ENCODE measurements around the gene MYO5B.

MYO5B gene

DNA sequence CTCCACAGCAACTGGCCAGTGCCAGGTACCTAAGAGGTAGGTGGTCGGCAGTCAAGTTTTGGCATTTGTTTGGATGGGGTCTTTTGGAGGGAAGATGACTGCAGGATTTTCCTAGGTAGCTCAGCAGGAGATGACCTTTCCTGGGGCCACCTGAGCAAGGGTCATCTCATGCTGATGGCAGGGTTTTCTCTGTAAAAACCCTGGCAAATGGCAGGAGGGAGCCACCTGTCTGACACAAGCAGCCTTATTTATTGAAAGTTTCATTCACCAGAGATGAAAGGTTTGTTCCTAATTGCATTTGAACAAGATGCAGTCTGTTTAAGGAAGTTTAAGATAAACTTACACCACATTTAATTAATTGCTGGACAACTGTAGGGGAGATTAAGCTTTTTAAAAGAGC, 350.0 kb downstream of the MYO5B start:
- no peaks in the 10 kb centered on the region for H3K79me2 ChIP-seq (ENCODE audit: control insufficient read depth, insufficient read depth, low read length)

DNA sequence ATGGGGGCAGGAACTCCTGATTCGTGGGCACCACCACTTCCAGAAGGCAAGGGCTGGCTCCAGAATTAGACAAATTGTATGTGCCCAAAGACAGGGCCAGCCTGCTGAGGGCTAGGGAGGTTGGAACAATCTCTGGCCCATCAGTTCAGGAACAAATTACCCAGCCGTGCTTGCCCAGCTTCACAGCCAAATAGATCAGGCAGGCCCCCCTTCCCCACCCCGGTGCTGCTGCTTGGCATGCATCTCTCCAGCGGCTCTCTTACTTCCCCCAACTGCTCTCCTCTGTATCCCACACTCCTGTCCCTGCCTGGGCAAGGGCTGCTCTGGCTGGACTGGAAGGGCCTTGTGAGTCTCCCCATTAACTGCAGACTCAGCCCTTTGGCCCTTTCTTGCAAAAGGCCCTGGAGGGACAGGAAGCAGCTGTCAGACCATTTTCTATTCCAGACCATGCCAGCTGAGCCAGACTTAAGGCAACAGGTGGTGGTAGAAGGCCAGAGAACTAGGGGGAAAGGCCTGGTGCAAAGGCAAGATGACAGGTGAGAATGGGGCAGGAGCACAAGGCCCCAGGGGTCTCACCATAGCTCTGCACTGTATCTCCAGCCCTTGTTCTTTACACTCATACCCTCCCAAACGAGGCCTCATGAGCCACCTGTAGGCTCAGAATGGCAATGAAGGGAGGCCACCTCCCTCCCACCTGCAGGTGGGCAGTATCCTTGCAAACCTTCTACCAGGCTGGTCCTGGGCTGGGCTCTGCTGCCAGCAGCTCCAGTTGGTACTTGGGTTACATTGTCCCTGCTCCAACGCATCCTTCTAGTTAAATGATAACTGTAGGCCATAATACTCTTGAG, 350.9 kb downstream of the MYO5B start:
- Histone ChIP-seq H3K56ac (ENCODE audit: low read length) (no peak overlapping the region), H4K5ac (ENCODE audit: low read length) (no peak overlapping the region), H3K27ac (ENCODE audit: low read depth, low read length) (no peak overlapping the region), H3K4me1 (ENCODE audit: control insufficient read depth, low read depth, low read length) (no peaks in the 10 kb centered on the region), H2BK120ac (ENCODE audit: low read depth, low read length) (no peak overlapping the region), H3K36me3 (ENCODE audit: control insufficient read depth, insufficient read depth, low read length) (no peaks in the 10 kb centered on the region), H3K23ac (ENCODE audit: low read length) (no peak overlapping the region), H3K79me1 (ENCODE audit: low read length) (no peaks in the 10 kb centered on the region), H3K4ac (ENCODE audit: low read depth, low read length) (no peak overlapping the region), H3K27me3 (ENCODE audit: insufficient read depth, low read length, poor library complexity) (no peaks in the 10 kb centered on the region), H3K79me2 (ENCODE audit: control insufficient read depth, insufficient read depth, low read length) (no peaks in the 10 kb centered on the region), H3K18ac (ENCODE audit: low read length) (no peak overlapping the region), H3K4me2 (ENCODE audit: low read length) (no peak overlapping the region), H2BK5ac (ENCODE audit: low read length) (no peak overlapping the region), H4K8ac (ENCODE audit: low read depth, low read length) (no peak overlapping the region), H3K4me3 (ENCODE audit: low read length) (no peak overlapping the region), H3K9ac (ENCODE audit: low read length) (no peak overlapping the region), H2AK5ac (ENCODE audit: low read length) (no peak overlapping the region), H2BK15ac (replicated peaks; ENCODE audit: low read depth) (no peak overlapping the region)
- DNase-seq: no peak
- WGBS (ENCODE audit: extremely low coverage, insufficient coverage, low lambda C conversion rate): no CpG with 5 or more reads among the region's 6 CpGs

More for the DNA sequence above, 350.0 kb downstream of the MYO5B start:
- Histone ChIP-seq H3K56ac (ENCODE audit: low read length) (no peak overlapping the region), H3K23ac (ENCODE audit: low read length) (no peak overlapping the region), H2AK5ac (ENCODE audit: low read length) (no peak overlapping the region), H3K36me3 (ENCODE audit: control insufficient read depth, insufficient read depth, low read length) (no peaks in the 10 kb centered on the region), H3K27me3 (ENCODE audit: insufficient read depth, low read length, poor library complexity) (no peaks in the 10 kb centered on the region), H4K8ac (ENCODE audit: low read depth, low read length) (no peak overlapping the region), H3K9ac (ENCODE audit: low read length) (no peak overlapping the region), H3K4me3 (ENCODE audit: low read length) (no peak overlapping the region), H3K4me1 (ENCODE audit: control insufficient read depth, low read depth, low read length) (peaks cover 5% of the 10 kb centered on the region), H3K4me2 (ENCODE audit: low read length) (no peak overlapping the region), H3K79me1 (ENCODE audit: low read length) (no peaks in the 10 kb centered on the region), H3K18ac (ENCODE audit: low read length) (no peak overlapping the region), H2BK120ac (ENCODE audit: low read depth, low read length) (no peak overlapping the region), H3K4ac (ENCODE audit: low read depth, low read length) (no peak overlapping the region), H4K5ac (ENCODE audit: low read length) (no peak overlapping the region), H2BK5ac (ENCODE audit: low read length) (no peak overlapping the region), H2BK15ac (replicated peaks; ENCODE audit: low read depth) (no peak overlapping the region), H3K27ac (ENCODE audit: low read depth, low read length) (no peak overlapping the region)
- DNase-seq: no peak
- no CpG with 5 or more reads among the region's 1 CpG for WGBS (ENCODE audit: extremely low coverage, insufficient coverage, low lambda C conversion rate)

DNA sequence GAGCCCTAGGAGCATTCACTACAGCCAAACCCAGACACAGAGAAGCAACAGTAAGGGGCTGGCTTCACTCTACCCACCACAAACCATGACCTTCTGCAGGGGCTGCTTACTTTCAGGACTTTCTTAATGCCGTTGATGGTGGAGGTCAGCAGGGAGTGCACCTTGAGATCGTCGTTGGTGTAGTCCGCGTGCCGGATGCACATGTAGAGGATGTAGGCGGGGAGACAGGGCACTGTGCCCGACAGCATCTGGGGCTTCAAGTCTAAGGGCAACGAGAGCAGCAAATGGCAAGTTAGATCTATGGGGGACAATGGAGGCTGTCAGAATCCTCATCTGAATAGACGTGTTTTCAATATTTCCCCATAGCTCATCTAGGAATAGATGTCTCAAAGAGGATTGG, 351.8 kb downstream of the MYO5B start:
- Histone ChIP-seq H3K4ac (ENCODE audit: low read depth, low read length) (no peak overlapping the region), H4K8ac (ENCODE audit: low read depth, low read length) (no peak overlapping the region), H3K4me1 (ENCODE audit: control insufficient read depth, low read depth, low read length) (no peaks in the 10 kb centered on the region), H3K23ac (ENCODE audit: low read length) (no peak overlapping the region), H3K27me3 (ENCODE audit: insufficient read depth, low read length, poor library complexity) (no peaks in the 10 kb centered on the region), H3K27ac (ENCODE audit: low read depth, low read length) (no peak overlapping the region), H3K9ac (ENCODE audit: low read length) (no peak overlapping the region), H3K4me3 (ENCODE audit: low read length) (no peak overlapping the region), H2BK120ac (ENCODE audit: low read depth, low read length) (no peak overlapping the region), H3K79me2 (ENCODE audit: control insufficient read depth, insufficient read depth, low read length) (no peaks in the 10 kb centered on the region), H2BK15ac (replicated peaks; ENCODE audit: low read depth) (no peak overlapping the region), H3K36me3 (ENCODE audit: control insufficient read depth, insufficient read depth, low read length) (no peaks in the 10 kb centered on the region), H3K56ac (ENCODE audit: low read length) (no peak overlapping the region), H3K79me1 (ENCODE audit: low read length) (no peaks in the 10 kb centered on the region), H4K5ac (ENCODE audit: low read length) (no peak overlapping the region), H3K18ac (ENCODE audit: low read length) (no peak overlapping the region), H3K4me2 (ENCODE audit: low read length) (no peak overlapping the region), H2AK5ac (ENCODE audit: low read length) (no peak overlapping the region), H2BK5ac (ENCODE audit: low read length) (no peak overlapping the region)
- no peak for DNase-seq
- no CpG with 5 or more reads among the region's 10 CpGs for WGBS (ENCODE audit: extremely low coverage, insufficient coverage, low lambda C conversion rate)

DNA sequence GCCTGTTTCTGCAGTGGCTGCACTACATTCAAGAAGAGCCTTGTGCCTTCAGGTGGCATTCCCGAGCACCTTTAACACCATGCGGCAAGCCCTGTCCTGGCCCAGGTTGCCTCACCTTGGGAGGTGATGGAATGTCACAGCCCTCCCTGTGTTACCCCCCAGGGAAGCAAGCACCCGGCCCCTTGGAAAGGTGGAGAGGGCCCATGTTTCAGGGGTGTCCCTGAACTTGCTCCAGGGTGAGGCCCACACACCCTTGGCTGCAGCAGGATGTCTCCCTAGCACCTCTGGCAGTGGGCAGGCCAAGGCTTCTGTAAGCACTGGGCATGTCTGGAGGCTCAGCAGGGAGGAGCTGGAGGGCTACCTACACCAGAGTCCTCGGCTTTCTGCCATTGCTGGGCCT, 352.3 kb downstream of the MYO5B start:
- Histone ChIP-seq H3K18ac (ENCODE audit: low read length) (no peak overlapping the region), H2BK15ac (replicated peaks; ENCODE audit: low read depth) (no peak overlapping the region), H3K4ac (ENCODE audit: low read depth, low read length) (no peak overlapping the region), H2BK5ac (ENCODE audit: low read length) (no peak overlapping the region), H3K79me2 (ENCODE audit: control insufficient read depth, insufficient read depth, low read length) (no peaks in the 10 kb centered on the region), H3K4me1 (ENCODE audit: control insufficient read depth, low read depth, low read length) (no peaks in the 10 kb centered on the region), H3K27ac (ENCODE audit: low read depth, low read length) (no peak overlapping the region), H3K27me3 (ENCODE audit: insufficient read depth, low read length, poor library complexity) (no peaks in the 10 kb centered on the region), H3K4me2 (ENCODE audit: low read length) (no peak overlapping the region), H3K56ac (ENCODE audit: low read length) (no peak overlapping the region), H3K4me3 (ENCODE audit: low read length) (no peak overlapping the region), H3K9ac (ENCODE audit: low read length) (no peak overlapping the region), H3K23ac (ENCODE audit: low read length) (no peak overlapping the region), H4K8ac (ENCODE audit: low read depth, low read length) (no peak overlapping the region), H4K5ac (ENCODE audit: low read length) (no peak overlapping the region), H2AK5ac (ENCODE audit: low read length) (no peak overlapping the region), H2BK120ac (ENCODE audit: low read depth, low read length) (no peak overlapping the region), H3K79me1 (ENCODE audit: low read length) (no peaks in the 10 kb centered on the region), H3K36me3 (ENCODE audit: control insufficient read depth, insufficient read depth, low read length) (no peaks in the 10 kb centered on the region)
- no peak for DNase-seq
- WGBS (ENCODE audit: extremely low coverage, insufficient coverage, low lambda C conversion rate): no CpG with 5 or more reads among the region's 4 CpGs

DNA sequence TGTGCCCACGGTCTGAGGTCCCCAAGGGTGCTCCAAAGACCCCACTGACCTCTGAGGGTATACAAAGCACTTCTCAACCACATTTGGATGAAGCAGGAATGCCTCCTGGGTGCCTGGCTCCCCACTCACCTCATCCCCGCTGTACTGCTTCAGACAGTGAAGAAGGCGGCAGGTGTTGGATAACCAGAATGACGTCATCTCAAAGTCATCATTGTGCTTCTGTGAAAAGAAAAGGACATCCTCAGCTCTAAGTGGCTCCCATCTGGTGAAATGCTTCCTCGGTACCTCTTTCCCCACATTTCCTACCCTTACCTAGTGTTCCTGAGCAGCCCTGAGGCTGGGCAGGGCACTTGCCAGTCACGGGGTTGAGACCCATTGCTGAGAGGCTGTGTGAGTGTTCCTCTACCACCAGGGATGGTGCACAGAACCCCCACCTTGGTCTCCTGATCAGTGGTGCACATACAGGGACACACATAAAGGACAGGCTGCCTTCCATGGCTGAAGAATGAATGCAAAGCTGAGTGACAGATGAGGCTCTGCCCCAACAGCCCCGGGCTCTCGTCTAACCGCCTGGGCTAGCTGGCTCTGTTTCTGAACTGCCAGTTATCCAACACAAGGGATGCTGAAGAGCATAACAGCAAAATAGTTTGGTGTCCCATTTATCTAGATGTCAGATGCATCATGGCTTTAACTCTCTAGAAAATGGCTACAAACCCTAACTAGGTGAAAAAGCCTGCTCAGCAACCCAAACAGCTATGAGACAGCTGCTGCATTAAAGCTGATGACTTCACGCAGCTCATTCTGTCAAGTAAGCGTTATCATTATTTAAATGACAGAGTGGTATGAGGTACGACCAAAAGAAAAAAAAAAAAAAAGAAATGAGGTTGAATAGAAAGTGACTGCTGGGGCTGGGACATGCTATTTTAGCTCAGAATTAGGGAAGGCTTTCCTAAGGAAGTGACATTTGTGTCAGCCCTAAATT, 353.4 kb downstream of the MYO5B start:
- Histone ChIP-seq H3K27me3 (ENCODE audit: insufficient read depth, low read length, poor library complexity) (no peaks in the 10 kb centered on the region), H3K9ac (ENCODE audit: low read length) (no peak overlapping the region), H3K4me2 (ENCODE audit: low read length) (no peak overlapping the region), H4K8ac (ENCODE audit: low read depth, low read length) (no peak overlapping the region), H3K18ac (ENCODE audit: low read length) (no peak overlapping the region), H3K36me3 (ENCODE audit: control insufficient read depth, insufficient read depth, low read length) (no peaks in the 10 kb centered on the region), H3K27ac (ENCODE audit: low read depth, low read length) (no peak overlapping the region), H2BK15ac (replicated peaks; ENCODE audit: low read depth) (no peak overlapping the region), H3K79me1 (ENCODE audit: low read length) (no peaks in the 10 kb centered on the region), H3K56ac (ENCODE audit: low read length) (no peak overlapping the region), H4K5ac (ENCODE audit: low read length) (no peak overlapping the region), H3K23ac (ENCODE audit: low read length) (no peak overlapping the region), H3K4me3 (ENCODE audit: low read length) (no peak overlapping the region), H3K4ac (ENCODE audit: low read depth, low read length) (no peak overlapping the region), H3K79me2 (ENCODE audit: control insufficient read depth, insufficient read depth, low read length) (no peaks in the 10 kb centered on the region), H2BK5ac (ENCODE audit: low read length) (no peak overlapping the region), H2BK120ac (ENCODE audit: low read depth, low read length) (no peak overlapping the region), H2AK5ac (ENCODE audit: low read length) (no peak overlapping the region), H3K4me1 (ENCODE audit: control insufficient read depth, low read depth, low read length) (no peaks in the 10 kb centered on the region)
- no CpG with 5 or more reads among the region's 12 CpGs for WGBS (ENCODE audit: extremely low coverage, insufficient coverage, low lambda C conversion rate)
- DNase-seq: no peak
